Upper lobe of left lung (tissue), 4 donors: ENCODE measurements around the gene IMMP1L.

ENCODE experiments used
- POLR2AphosphoS5 ChIP-seq, 2 donors: sonication (generic); formaldehyde crosslinking; IDR thresholded peaks; one replicate each; pipeline ENCODE4 v1.5.1; 2017; ENCODE audit warnings: antibody characterized with exemption in 2 of 2
- TF ChIP-seq, protein P1 (sequence below), 6 experiments: fragments of 450-650 bp in 4 of 6; fragments of 200-600 bp in 2 of 6; sonication (generic) in 2 of 6; IDR thresholded peaks; one replicate each; pipeline ENCODE4 v1.5.1; 2016 to 2019; ENCODE audit warnings: antibody characterized with exemption in 6 of 6

DNA sequence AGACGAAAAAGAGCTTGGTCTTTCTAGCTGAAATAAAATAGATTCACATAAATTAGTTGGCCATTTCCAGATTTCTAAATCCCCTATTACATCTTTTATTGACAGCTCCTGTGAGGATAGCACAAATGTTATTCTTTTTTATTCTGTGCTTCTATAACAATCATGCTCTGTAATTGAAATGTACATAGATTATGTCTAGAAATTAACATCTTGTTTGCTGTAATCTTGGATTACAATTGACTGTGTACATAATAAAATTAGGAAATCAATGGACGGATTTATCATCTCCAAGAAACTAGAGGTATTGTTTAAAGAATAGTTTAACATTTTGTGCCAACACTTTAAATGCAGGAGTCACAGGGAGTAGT lies 31.2 kb downstream of the IMMP1L start:
- TF ChIP-seq, protein P1, sequence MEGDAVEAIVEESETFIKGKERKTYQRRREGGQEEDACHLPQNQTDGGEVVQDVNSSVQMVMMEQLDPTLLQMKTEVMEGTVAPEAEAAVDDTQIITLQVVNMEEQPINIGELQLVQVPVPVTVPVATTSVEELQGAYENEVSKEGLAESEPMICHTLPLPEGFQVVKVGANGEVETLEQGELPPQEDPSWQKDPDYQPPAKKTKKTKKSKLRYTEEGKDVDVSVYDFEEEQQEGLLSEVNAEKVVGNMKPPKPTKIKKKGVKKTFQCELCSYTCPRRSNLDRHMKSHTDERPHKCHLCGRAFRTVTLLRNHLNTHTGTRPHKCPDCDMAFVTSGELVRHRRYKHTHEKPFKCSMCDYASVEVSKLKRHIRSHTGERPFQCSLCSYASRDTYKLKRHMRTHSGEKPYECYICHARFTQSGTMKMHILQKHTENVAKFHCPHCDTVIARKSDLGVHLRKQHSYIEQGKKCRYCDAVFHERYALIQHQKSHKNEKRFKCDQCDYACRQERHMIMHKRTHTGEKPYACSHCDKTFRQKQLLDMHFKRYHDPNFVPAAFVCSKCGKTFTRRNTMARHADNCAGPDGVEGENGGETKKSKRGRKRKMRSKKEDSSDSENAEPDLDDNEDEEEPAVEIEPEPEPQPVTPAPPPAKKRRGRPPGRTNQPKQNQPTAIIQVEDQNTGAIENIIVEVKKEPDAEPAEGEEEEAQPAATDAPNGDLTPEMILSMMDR (IDR thresholded peaks at IDR 0.05), result no peak
- no peak for TF ChIP-seq POLR2AphosphoS5 (IDR thresholded peaks at IDR 0.05)
